ENCODE results near the gene ACER3.

Gene ACER3

DNA sequence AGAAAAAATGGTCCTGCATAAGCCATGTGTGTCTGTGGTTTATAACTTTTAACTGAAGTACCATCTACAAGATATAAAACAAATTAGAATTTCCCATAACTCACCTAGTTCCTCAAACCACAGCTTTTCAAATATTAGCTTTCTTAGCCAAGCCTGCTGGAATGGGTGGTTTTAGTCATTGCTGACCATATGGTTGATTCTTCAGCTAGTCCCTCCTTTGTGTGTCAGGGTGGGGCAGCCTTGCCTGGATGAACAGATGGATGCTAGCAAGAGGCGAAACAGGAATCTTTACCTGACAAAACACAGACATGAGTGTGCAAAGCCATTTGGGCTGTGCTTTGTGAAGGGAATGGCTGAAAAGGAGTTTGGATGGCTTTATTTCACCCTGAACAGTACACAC, 166.6 kb downstream of the ACER3 start:
- no peak for DNase-seq (ENCODE audit: low spot score)
- no peak for TF ChIP-seq CTCF (IDR thresholded peaks at IDR 0.05; ENCODE audit: borderline replicate concordance, control extremely low read depth, extremely low read depth, insufficient read depth, missing control alignments)
- in situ Hi-C loops (cut with MboI; ENCODE audit: low sequenced_read_pairs, unreplicated experiment) = loop anchor here (25.0 kb wide), 1 partner anchor 215 kb away; no protein-coding TSS in a partner anchor

DNA sequence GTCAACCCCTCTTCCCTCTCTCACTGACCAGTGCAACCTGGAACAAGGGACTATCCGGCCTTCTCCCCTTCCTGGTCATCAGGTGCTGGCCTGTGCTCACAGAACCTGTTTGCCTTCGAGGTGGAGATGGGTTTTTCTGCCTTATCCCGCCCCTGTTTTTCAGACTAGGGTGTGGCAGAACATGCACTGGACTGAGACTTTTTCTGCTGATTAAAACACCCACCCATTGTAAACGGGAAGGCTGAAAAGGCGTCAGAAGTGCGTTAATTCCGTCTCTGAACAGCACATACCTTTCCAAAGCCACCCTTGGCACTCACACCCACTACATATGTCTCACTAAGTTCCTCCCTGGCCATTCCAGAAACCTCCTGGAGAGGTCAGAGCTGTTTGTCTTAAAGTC, 169.1 kb downstream of the ACER3 start:
- in situ Hi-C loops (cut with MboI; ENCODE audit: low sequenced_read_pairs, unreplicated experiment) = loop anchor here (25.0 kb wide), 1 partner anchor 218 kb away; no protein-coding TSS in a partner anchor
- TF ChIP-seq CTCF (IDR thresholded peaks at IDR 0.05; ENCODE audit: borderline replicate concordance, control extremely low read depth, extremely low read depth, insufficient read depth, missing control alignments) = no peak
- DNase-seq (ENCODE audit: low spot score) = no peak

GRCh38 chr11:77030834-77031414, 170.2 kb downstream of the ACER3 start:
- no peak for DNase-seq (ENCODE audit: low spot score)
- TF ChIP-seq CTCF (IDR thresholded peaks at IDR 0.05; ENCODE audit: borderline replicate concordance, control extremely low read depth, extremely low read depth, insufficient read depth, missing control alignments) = no peak
- in situ Hi-C loops (cut with MboI; ENCODE audit: low sequenced_read_pairs, unreplicated experiment) = loop anchor here (25.0 kb wide), 1 partner anchor 219 kb away; no protein-coding TSS in a partner anchor

- no peak for DNase-seq (ENCODE audit: low spot score)
- no peak for TF ChIP-seq CTCF (IDR thresholded peaks at IDR 0.05; ENCODE audit: borderline replicate concordance, control extremely low read depth, extremely low read depth, insufficient read depth, missing control alignments)
- in situ Hi-C loops (cut with MboI; ENCODE audit: low sequenced_read_pairs, unreplicated experiment) = loop anchor here (25.0 kb wide), 1 partner anchor 219 kb away; no protein-coding TSS in a partner anchor
Measured at GRCh38 chr11:77031599-77031998, 170.9 kb downstream of the ACER3 start.

DNA sequence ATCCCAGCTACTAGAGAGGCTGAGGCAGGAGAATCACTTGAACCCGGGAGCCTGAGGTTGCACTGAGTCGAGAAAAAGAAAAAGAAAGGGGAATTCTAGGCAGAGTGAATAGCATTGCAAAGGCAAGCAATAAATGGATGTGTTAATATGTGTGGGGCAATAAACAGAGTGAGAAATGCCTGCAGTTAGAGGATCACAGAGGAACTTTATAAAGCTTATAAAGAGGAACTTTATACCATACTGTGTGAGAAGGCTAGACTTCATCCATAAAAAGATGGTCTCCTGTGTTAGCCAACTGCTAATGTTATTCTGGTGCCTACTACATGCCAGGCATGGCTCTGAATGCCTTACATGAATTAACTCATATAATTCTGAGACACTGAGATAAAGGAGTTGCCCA, 174.3 kb downstream of the ACER3 start:
- in situ Hi-C loops (cut with MboI; ENCODE audit: low sequenced_read_pairs, unreplicated experiment) = loop anchor here (25.0 kb wide), 1 partner anchor 223 kb away; no protein-coding TSS in a partner anchor
- TF ChIP-seq CTCF (IDR thresholded peaks at IDR 0.05; ENCODE audit: borderline replicate concordance, control extremely low read depth, extremely low read depth, insufficient read depth, missing control alignments) = no peak
- no peak for DNase-seq (ENCODE audit: low spot score)

DNA sequence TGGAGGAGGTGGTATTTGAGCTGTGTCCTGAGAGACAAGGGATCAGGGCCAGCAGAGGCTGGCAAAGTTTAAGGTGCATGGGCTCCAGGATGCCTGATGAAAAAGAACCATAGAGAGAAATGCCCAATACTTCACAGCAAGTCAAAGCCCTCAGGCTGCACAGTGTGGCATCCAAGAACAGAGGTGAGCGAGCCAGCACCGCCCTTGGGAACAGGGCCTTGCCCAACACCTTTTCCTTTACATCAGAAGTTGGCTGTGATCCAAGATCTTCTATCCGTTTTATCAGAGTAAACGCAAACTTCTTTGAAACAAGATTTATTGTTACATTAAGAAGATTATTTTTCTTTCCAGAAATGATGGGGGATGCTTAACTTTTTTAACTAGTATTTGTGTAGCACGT, 174.9 kb downstream of the ACER3 start:
- DNase-seq (ENCODE audit: low spot score) = no peak
- no peak for TF ChIP-seq CTCF (IDR thresholded peaks at IDR 0.05; ENCODE audit: borderline replicate concordance, control extremely low read depth, extremely low read depth, insufficient read depth, missing control alignments)
- in situ Hi-C loops (cut with MboI; ENCODE audit: low sequenced_read_pairs, unreplicated experiment) = loop anchor here (25.0 kb wide), 1 partner anchor 223 kb away; no protein-coding TSS in a partner anchor

Data from GM13976 (cell line).